ENCODE results near the gene RBM20.

DNA sequence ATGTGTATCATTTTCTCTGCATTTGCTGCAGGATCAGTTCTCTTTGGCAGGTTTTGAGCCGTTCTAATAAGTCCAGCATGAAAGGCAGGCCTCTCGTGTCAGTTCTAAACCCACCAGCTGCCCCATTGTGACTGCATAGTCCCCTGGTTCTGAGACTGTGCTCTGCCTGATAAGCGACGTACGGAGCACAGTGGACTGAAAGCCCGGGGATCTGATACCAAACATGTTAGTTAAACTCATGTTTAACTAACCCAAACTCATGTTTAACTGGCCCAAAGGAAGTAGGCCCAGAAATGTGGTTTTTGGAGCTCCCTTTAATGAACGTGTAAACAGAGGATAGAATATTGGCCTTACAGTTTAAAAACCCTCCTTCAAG is 129.5 kb downstream of the RBM20 start:
- TF ChIP-seq EZH2 (IDR thresholded peaks at IDR 0.05; ENCODE audit: insufficient read depth, poor library complexity, severe bottlenecking) (no peak), EZH2phosphoT487 (IDR thresholded peaks at IDR 0.05; ENCODE audit: insufficient read depth, low read depth) (no peak)
